Smooth muscle cell of the coronary artery (primary cell): Measurements from ENCODE around the gene ZNF296. TPM values are rescaled to one million over a fixed set of nuclear protein-coding genes. Genes with fewer than 3 reads are reported as not detected.

ENCODE experiments used
- total RNA-seq: library from RNA; depleted of rRNA; stranded (reverse); fragments of >200 nt; gene quantifications from 2 replicates; pipeline ENCODE4 v1.2.3, GENCODE V29; 2014; ENCODE audit warnings: low replicate concordance

The ZNF296 gene
- not detected in 2 replicates for total RNA-seq

GRCh38 chr19:45076029-45076850 is at the start of gene ZNF296:
ZNF296 (minus strand) TSS chr19:45076478; CDS start chr19:45076373, 105 bp downstream.

GRCh38 chr19:45092747-45093678 is 16.7 kb upstream of the ZNF296 start, which contains the start of gene PPP1R37:
PPP1R37 (plus strand) TSS chr19:45093179; CDS start chr19:45093326, 147 bp downstream.

DNA sequence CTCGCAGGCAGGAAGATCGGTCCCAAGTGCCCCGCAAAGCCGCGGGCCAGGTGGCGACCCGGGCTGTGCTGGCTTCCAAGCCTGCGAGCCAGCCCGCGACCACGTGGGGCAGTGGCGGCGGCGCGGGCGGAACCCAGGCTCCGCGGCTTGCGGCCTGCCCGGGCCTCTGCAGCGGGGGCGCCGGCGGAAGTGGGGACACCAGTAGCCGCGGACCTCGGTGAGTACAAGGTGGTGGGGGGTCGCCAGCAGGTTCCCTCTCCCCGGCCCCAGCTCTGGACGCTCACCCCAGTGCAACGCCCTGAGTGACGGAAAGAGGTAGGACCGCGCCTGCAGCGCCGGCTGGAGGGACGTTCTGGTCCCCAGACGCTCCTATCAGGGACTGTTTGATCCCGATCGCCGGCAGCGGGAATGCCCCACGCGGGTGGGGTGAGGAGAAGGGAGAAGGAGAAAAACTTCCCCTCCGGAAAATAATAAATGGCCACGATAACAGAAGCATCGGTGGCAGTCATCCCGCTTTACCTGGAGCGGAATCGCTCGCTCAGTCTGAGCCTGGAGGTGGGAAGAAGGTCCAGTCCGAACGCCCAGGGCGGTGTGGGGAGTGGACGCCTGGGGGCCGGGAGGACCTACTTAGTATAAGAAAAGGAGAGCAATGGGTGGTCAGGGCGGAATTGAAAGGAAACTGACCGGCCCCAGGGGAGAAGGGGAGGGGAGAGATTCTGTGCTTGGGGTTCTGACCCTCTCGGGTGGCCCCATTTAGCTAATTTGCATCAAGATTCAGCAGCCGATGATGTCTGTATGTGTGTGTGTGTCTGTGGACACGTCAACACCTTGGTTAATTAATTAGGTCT is 3.0 kb upstream of the ZNF296 start, which contains the start of gene GEMIN7:
Gene GEMIN7, plus strand, starts transcription at position 198 of the 848 bp plus-strand sequence. CDS start 10,855 bp downstream, outside the sequence.

GRCh38 chr19:45038931-45039893 is 37.1 kb downstream of the ZNF296 start, which contains the start of gene CLASRP:
CLASRP (plus strand) TSS chr19:45039045; CDS start chr19:45040213, 1,168 bp downstream.

Other genes with a start within 250 kb of the ZNF296 start
- gene NECTIN2, start 230.2 kb downstream of the ZNF296 start, total RNA-seq: 23.9 and 80.6 TPM in 2 replicates
- 23.5 and 46.5 TPM in 2 replicates for gene TOMM40, start 185.2 kb downstream of the ZNF296 start, total RNA-seq
- 5.1 and 263 TPM in 2 replicates for gene APOE, start 170.7 kb downstream of the ZNF296 start, total RNA-seq
- 0.47 and 0.68 TPM in 2 replicates for gene APOC1, start 161.9 kb downstream of the ZNF296 start, total RNA-seq
- gene APOC4, start 134.2 kb downstream of the ZNF296 start, total RNA-seq: not detected in 2 replicates
- not detected in 2 replicates for gene APOC2, start 130.4 kb downstream of the ZNF296 start, total RNA-seq
- 28.5 and 28.9 TPM in 2 replicates for gene CLPTM1, start 121.1 kb downstream of the ZNF296 start, total RNA-seq
- gene RELB, start 75.0 kb downstream of the ZNF296 start, total RNA-seq: 4.8 and 5.0 TPM in 2 replicates
- gene CLASRP, start 37.4 kb downstream of the ZNF296 start, total RNA-seq: 10.7 and 18.5 TPM in 2 replicates
- gene GEMIN7, start 2.8 kb upstream of the ZNF296 start, total RNA-seq: 7.7 and 16.5 TPM in 2 replicates
- 19.8 and 24.1 TPM in 2 replicates for gene PPP1R37, start 16.7 kb upstream of the ZNF296 start, total RNA-seq
- 0.08 and 0.23 TPM in 2 replicates for gene NKPD1, start 84.5 kb upstream of the ZNF296 start, total RNA-seq
- gene TRAPPC6A, start 101.8 kb upstream of the ZNF296 start, total RNA-seq: 11.7 and 18.0 TPM in 2 replicates
- gene BLOC1S3, start 102.3 kb upstream of the ZNF296 start, total RNA-seq: 1.1 and 2.0 TPM in 2 replicates
- gene EXOC3L2, start 168.9 kb upstream of the ZNF296 start, total RNA-seq: under 0.01 TPM in 1 of 2 replicates, not detected in the other
- 9.1 and 12.3 TPM in 2 replicates for gene MARK4, start 174.8 kb upstream of the ZNF296 start, total RNA-seq
- not detected in 2 replicates for gene CKM, start 246.4 kb upstream of the ZNF296 start, total RNA-seq